ENCODE measurements around the gene PLPP2.

PLPP2 gene

GRCh38 chr19:325937-326565 lies 34.8 kb upstream of the PLPP2 start:
- Mint-ChIP-seq H3K4me1 (ENCODE audit: low read depth) (no peaks in the 10 kb centered on the region), H3K36me3 (ENCODE audit: low read depth) (peaks cover 63% of the 10 kb centered on the region), H3K27ac (no peak overlapping the region), H3K4me3 (no peak overlapping the region), H3K9me3 (peaks cover 15% of the 10 kb centered on the region), H3K27me3 (no peaks in the 10 kb centered on the region)
- DNase-seq, result no peak

DNA sequence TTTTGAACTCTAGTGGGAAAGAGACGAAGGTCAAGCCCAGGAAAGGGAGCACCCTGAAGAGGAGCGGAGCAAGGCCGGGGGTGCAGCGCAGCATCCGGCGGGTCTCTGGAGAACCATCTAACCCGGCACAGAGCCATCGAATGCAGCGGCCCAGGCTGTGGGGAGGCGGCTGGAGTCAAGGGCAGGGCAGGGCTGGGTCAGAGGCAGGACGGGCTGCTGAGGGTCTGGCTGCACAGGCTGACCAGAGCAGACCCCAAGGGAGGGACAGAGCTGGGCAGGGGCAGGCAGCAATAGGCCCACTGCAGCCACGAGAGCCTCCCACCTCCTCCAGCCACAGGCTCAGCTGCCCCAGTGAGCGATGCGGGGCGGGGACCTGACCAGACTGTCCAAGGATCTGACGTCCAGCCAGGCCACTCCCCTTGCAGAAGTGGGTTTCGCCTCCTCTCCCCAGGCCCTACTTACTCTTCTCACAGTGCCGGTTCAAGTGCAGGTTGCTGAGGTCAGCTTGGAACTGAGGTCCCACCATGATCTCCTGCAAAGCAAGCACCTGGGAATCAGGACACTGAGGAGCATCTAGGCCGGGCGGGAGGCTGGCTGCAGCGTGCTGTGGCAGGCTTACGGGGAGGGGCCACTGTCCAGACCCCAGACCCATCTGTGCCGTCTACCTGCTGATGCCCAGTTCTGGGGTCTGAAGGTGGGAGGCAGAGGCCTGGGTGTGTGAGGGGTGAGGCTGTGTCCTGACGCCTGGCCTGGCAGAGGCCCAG lies 34.2 kb upstream of the PLPP2 start:
- peaks cover 62% of the 10 kb centered on the region for H3K36me3 Mint-ChIP-seq (ENCODE audit: low read depth)
- no peak overlapping the region for H3K4me3 Mint-ChIP-seq
- H3K4me1 Mint-ChIP-seq (ENCODE audit: low read depth), result no peaks in the 10 kb centered on the region
- H3K27me3 Mint-ChIP-seq, result no peaks in the 10 kb centered on the region
- H3K9me3 Mint-ChIP-seq, result peaks cover 12% of the 10 kb centered on the region
- H3K27ac Mint-ChIP-seq, result no peak overlapping the region
- no peak for DNase-seq

- H3K27me3 Mint-ChIP-seq, result no peaks in the 10 kb centered on the region
- peaks cover 61% of the 10 kb centered on the region for H3K36me3 Mint-ChIP-seq (ENCODE audit: low read depth)
- H3K4me1 Mint-ChIP-seq (ENCODE audit: low read depth), result no peaks in the 10 kb centered on the region
- H3K4me3 Mint-ChIP-seq, result no peak overlapping the region
- no peak overlapping the region for H3K27ac Mint-ChIP-seq
- peaks cover 12% of the 10 kb centered on the region for H3K9me3 Mint-ChIP-seq
- DNase-seq, result no peak
These were observed 33.5 kb upstream of the PLPP2 start for GRCh38 chr19:324716-325115.

GRCh38 chr19:322616-323015 lies 31.4 kb upstream of the PLPP2 start:
- H3K36me3 Mint-ChIP-seq (ENCODE audit: low read depth), result peaks cover 52% of the 10 kb centered on the region
- no peak overlapping the region for H3K4me3 Mint-ChIP-seq
- peaks cover 3% of the 10 kb centered on the region for H3K4me1 Mint-ChIP-seq (ENCODE audit: low read depth)
- H3K27ac Mint-ChIP-seq, result no peak overlapping the region
- DNase-seq, result no peak
- H3K9me3 Mint-ChIP-seq, result peaks cover 4% of the 10 kb centered on the region
- H3K27me3 Mint-ChIP-seq, result no peaks in the 10 kb centered on the region

DNA sequence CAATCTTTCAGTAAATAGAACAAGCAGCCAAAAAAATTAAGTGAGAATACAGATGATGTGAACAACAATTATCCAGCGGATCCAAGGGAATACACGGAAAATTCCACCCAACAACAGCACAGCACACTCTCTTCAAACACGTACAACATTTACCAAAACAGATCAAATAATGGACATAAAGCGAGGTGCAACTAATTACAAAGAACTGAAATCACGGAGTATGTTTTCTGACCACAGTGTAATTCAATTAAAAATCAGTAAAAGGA lies 27.2 kb upstream of the PLPP2 start:
- Mint-ChIP-seq H3K4me1 (ENCODE audit: low read depth) (peaks cover 3% of the 10 kb centered on the region), H3K27ac (no peak overlapping the region), H3K4me3 (no peak overlapping the region), H3K9me3 (peaks cover 4% of the 10 kb centered on the region), H3K27me3 (no peaks in the 10 kb centered on the region), H3K36me3 (ENCODE audit: low read depth) (peaks cover 61% of the 10 kb centered on the region)
- no peak for DNase-seq

DNA sequence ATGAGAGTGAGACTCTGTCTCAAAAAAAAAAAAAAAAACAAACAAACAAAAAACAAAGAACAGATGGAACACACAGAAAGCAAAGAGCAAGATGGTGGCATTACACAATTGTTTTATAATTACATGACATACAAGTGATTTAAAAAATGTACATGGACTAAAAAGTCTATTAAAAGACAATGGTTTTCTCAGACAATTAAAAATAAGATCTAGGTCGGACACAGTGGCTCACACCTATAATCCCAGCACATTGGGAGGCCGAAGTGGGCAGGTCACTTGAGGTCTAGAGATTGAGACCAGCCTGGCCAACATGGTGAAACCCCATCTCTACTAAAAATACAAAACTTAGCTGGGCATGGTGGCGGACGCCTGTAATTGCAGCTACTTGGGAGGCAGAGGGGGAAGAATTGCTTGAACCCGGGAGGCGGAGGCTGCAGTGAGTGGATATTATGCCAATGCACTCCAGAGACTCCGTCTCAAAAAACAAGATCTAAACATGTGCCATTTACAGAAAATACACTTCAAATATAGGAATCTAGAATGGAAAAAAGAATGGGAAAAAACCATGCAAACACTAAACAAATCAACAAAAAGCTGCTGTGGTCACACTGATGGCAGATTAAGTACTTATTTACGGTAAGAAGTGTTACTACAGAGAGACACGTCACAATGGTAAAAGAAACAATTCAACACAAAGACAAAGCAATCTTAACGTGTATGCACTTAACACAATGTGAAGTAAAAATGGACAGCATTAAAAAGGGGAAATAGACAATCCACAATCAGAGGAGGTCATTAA lies 26.7 kb upstream of the PLPP2 start:
- no peak for DNase-seq
- H3K36me3 Mint-ChIP-seq (ENCODE audit: low read depth), result peaks cover 63% of the 10 kb centered on the region

GRCh38 chr19:315811-316210 lies 24.6 kb upstream of the PLPP2 start:
- H3K27ac Mint-ChIP-seq, result no peak overlapping the region
- no peaks in the 10 kb centered on the region for H3K27me3 Mint-ChIP-seq
- peaks cover 64% of the 10 kb centered on the region for H3K36me3 Mint-ChIP-seq (ENCODE audit: low read depth)
- H3K4me3 Mint-ChIP-seq, result no peak overlapping the region
- no peak for DNase-seq
- peaks cover 4% of the 10 kb centered on the region for H3K9me3 Mint-ChIP-seq
- peaks cover 3% of the 10 kb centered on the region for H3K4me1 Mint-ChIP-seq (ENCODE audit: low read depth)

More for the DNA sequence above, 26.7 kb upstream of the PLPP2 start:
- Mint-ChIP-seq H3K27ac (no peak overlapping the region), H3K4me1 (ENCODE audit: low read depth) (peaks cover 3% of the 10 kb centered on the region), H3K27me3 (no peaks in the 10 kb centered on the region), H3K4me3 (no peak overlapping the region), H3K9me3 (peaks cover 4% of the 10 kb centered on the region)

GRCh38 chr19:313988-314815 lies 23.0 kb upstream of the PLPP2 start:
- Mint-ChIP-seq H3K4me3 (no peak overlapping the region), H3K36me3 (ENCODE audit: low read depth) (peaks cover 60% of the 10 kb centered on the region), H3K27ac (no peak overlapping the region), H3K4me1 (ENCODE audit: low read depth) (peaks cover 3% of the 10 kb centered on the region), H3K27me3 (no peaks in the 10 kb centered on the region), H3K9me3 (peaks cover 4% of the 10 kb centered on the region)
- no peak for DNase-seq

- Mint-ChIP-seq H3K9me3 (peaks cover 2% of the 10 kb centered on the region), H3K4me1 (ENCODE audit: low read depth) (peaks cover 2% of the 10 kb centered on the region), H3K27ac (no peak overlapping the region), H3K36me3 (ENCODE audit: low read depth) (peaks cover 63% of the 10 kb centered on the region), H3K27me3 (no peaks in the 10 kb centered on the region), H3K4me3 (no peak overlapping the region)
- no peak for DNase-seq
These were observed 22.2 kb upstream of the PLPP2 start for GRCh38 chr19:313169-313987.

DNA sequence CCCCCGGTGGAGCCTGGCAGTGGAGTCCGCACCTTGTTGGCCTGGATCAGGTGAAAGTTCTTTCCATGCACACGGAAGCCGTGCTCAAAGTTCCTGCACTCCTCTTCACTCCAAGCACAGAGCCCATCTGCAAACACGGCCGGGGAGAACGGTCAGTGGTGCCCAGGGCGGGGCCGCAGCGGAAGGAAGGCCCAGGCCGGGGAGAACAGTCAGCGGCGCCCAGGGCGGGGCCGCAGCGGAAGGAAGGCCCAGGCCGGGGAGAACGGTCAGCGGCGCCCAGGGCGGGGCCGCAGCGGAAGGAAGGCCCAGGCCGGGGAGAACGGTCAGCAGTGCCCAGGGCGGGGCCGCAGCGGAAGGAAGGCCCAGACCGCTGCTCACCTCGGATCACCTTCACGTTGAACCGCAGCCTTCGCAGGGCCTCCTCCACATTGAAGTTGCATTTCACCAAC lies 20.6 kb upstream of the PLPP2 start:
- no peaks in the 10 kb centered on the region for H3K9me3 Mint-ChIP-seq
- DNase-seq, result no peak
- no peak overlapping the region for H3K4me3 Mint-ChIP-seq
- no peaks in the 10 kb centered on the region for H3K4me1 Mint-ChIP-seq (ENCODE audit: low read depth)
- no peak overlapping the region for H3K27ac Mint-ChIP-seq
- no peaks in the 10 kb centered on the region for H3K27me3 Mint-ChIP-seq
- peaks cover 63% of the 10 kb centered on the region for H3K36me3 Mint-ChIP-seq (ENCODE audit: low read depth)

GRCh38 chr19:310781-311496 lies 19.7 kb upstream of the PLPP2 start:
- Mint-ChIP-seq H3K4me3 (no peak overlapping the region), H3K27me3 (no peaks in the 10 kb centered on the region), H3K27ac (no peak overlapping the region), H3K4me1 (ENCODE audit: low read depth) (no peaks in the 10 kb centered on the region), H3K36me3 (ENCODE audit: low read depth) (peaks cover 60% of the 10 kb centered on the region), H3K9me3 (no peaks in the 10 kb centered on the region)
- DNase-seq, result no peak

DNA sequence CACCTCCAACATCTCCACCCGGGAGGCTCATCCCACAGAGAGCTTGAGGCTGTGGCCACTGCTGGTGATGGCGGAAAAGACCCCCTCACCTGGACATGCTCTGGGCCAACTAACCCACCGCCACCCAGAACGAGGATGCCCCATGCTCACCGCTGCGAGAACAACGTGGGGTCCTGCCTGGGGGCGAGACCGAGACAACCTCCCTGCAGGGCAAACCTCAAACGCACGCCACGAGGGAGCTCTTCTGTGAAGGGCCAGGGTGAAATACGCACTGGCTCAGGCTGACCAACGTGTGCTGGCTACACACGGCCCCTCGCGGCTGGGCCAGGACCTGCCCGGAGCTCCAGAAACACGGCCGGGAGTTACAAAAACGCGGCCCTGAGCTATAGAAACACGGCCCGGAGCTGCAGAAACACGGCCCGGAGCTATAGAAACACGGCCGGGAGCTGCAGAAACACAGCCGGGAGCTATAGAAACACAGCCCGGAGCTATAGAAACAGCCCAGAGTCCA lies 19.0 kb upstream of the PLPP2 start:
- H3K27me3 Mint-ChIP-seq, result no peaks in the 10 kb centered on the region
- no peak for DNase-seq
- H3K27ac Mint-ChIP-seq, result no peak overlapping the region
- H3K4me3 Mint-ChIP-seq, result no peak overlapping the region
- no peaks in the 10 kb centered on the region for H3K9me3 Mint-ChIP-seq
- peaks cover 61% of the 10 kb centered on the region for H3K36me3 Mint-ChIP-seq (ENCODE audit: low read depth)
- no peaks in the 10 kb centered on the region for H3K4me1 Mint-ChIP-seq (ENCODE audit: low read depth)

- DNase-seq, result no peak
- no peaks in the 10 kb centered on the region for H3K4me1 Mint-ChIP-seq (ENCODE audit: low read depth)
- H3K36me3 Mint-ChIP-seq (ENCODE audit: low read depth), result peaks cover 58% of the 10 kb centered on the region
- no peaks in the 10 kb centered on the region for H3K27me3 Mint-ChIP-seq
- no peak overlapping the region for H3K27ac Mint-ChIP-seq
- no peaks in the 10 kb centered on the region for H3K9me3 Mint-ChIP-seq
- H3K4me3 Mint-ChIP-seq, result no peak overlapping the region
These were observed 18.0 kb upstream of the PLPP2 start for GRCh38 chr19:309206-309565.
